SW 1271 (cell line): ENCODE measurements around the gene PISD.
"Not testable (repeated sequence)": the region's sequence is repeated elsewhere in the genome, so short reads cannot be mapped to it uniquely, and the experiment has no call there.

Source experiments
- DNase-seq, 2 experiments: peaks; one replicate each; lab custom pipeline; 2025; lab: John Stamatoyannopoulos, UW

Gene PISD

DNA sequence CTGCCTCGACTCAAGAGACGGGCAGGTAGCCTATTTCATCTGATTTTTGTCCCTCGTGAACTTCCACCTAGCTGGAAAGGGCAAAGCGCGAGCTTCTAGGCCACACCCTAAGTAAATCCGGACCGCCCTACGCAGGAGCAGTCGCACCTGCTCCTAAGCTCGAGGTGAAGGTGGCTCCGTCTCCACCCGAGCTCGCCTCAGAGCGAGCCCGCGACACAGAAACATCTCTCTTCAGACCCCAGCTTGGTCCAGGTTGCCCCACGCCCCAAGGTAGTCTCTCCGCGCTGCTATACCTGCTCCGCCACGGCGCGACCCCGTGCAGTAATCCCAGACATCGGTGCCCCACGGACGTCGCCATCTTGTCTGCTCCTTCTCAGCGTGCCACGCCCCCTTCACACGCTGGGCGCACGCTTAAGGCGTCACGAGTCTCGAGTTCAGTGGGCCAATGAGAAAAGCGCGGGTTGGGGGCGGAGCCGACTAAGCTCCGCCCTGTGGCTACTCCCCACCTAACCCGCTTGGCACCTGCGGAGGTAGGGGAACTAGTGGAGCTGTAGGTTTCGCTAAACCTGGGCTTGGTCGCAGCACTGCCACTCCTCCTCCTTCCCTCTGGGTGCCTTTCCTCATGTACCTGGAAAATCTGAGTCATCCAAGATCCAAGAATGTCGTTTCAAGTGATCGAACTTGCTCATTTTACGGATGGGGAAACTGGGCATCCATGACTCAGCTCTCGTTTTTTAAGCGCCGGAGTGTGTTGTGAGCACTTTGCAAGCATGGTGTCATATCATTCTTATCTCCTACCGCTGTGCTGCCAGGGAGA is at the start of gene PISD:
Gene PISD (minus strand): TSS at position 365 of the 817 bp plus-strand sequence. CDS start 7 bp downstream, at position 358.
- DNase-seq: peak; percentile 75 to 86

GRCh38 chr22:31711226-31711625 is 49.2 kb upstream of the PISD start:
- not testable (repeated sequence) for DNase-seq

DNA sequence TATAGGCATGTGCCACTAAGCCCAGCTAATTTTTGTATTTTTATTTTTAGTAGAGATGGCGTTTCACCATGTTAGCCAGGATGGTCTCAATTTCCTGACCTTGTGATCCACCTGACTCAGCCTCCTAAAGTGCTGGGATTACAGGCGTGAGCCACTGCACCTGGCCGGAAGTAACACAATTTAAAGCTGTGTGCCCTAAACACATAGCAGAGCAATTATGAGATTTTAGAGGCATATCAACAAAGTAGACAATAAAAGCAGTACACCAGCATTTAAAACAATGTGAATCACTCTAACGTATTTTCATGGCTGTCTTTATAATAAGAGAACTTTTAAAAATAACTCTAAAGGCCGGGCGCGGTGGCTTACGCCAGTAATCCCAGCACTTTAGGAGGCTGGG is 45.5 kb upstream of the PISD start:
- no peak for DNase-seq

GRCh38 chr22:31695423-31695822 is 33.4 kb upstream of the PISD start:
- no peak for DNase-seq

- DNase-seq: not testable (repeated sequence)
These were observed 32.0 kb upstream of the PISD start for GRCh38 chr22:31694046-31694445.

GRCh38 chr22:31692186-31692886 is 30.3 kb upstream of the PISD start:
- DNase-seq: no peak

DNA sequence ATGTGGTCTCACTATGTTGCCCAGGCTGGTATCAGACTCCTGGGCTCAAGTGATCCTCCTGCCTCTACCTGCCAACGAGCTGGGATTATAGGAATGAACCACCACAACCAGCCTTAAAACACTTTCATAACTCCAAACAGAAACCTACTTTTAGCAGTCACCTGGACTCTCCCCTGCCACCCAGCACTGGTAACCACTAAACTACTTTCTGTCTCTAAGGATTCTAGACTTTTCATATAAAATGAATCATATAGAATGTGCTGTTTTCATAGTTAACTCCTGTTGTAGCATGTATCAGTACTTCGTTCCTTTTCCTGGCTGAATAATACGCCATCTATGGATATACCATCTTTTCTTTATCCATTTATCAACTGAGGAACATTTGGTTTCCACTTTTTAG is 29.4 kb upstream of the PISD start:
- DNase-seq: no peak

- no peak for DNase-seq
These were observed 21.4 kb upstream of the PISD start for GRCh38 chr22:31683181-31684105.

GRCh38 chr22:31682751-31683150 is 20.7 kb upstream of the PISD start:
- no peak for DNase-seq

DNA sequence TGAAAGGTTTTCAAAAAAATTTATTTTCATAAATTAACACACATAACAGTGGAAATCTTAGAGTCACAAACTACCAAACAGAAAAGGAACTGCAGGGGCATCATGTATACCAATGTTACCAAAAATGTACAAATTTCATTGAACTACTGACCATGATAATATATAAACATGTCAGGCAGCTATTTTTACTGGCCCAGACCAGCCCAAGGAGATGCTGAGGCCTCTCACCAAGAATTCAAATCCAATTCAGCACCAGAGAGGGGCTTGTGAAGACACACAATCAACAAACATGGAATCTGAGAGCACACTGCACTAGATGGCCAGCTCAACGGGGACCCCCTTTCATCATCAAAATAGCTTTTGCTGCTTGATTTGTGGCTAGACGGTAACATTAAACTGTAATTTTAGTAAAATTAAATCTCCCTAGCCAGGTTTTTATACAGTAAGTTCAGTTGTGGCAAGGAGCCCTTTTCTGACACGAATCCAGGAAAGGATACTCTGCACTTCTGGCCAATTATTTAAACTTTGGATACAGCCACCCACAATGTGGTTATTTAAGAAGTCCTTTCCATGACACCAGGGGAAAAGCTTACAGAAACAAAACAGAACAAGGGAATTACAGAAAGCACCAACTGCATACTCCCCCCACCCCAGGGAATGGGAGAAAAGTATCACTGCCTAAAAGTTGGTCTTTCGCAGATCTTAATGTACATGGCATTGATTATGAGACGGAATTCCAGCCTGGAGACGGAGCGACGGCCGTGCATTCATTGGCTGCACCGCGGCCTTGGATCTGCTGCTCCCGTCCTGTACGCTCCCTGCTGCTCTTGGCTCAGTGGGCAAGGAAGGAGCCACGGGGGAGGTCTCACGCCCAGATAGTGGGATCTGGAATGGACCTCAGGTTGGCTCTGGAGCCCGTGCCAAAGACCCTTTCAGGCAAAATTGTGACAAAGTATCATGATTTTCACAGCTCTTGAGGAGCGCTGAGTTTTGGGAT is 19.6 kb upstream of the PISD start:
- DNase-seq: no peak

DNA sequence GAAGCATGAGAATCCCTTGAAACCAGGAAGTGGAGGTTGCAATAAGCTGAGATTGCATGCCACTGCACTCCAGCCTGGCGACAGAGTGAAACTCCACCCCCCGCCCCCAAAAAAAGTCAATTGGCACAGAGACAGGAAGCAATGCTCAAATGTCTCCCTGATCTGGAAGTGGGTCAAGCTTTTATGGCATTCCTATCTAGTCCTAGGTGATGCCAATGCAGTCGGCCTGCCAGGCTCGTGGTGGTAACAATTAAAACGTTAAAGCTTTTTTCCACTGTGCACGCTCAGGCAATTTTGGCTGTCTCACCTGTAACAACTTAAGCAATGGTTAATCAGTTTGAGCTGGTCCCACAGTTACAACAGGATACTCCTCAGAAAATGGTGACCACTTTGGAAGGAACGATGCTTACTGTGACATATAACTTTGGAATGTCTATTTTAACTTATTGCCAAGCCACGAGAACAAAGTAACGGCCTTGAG is 18.9 kb upstream of the PISD start:
- no peak for DNase-seq

DNA sequence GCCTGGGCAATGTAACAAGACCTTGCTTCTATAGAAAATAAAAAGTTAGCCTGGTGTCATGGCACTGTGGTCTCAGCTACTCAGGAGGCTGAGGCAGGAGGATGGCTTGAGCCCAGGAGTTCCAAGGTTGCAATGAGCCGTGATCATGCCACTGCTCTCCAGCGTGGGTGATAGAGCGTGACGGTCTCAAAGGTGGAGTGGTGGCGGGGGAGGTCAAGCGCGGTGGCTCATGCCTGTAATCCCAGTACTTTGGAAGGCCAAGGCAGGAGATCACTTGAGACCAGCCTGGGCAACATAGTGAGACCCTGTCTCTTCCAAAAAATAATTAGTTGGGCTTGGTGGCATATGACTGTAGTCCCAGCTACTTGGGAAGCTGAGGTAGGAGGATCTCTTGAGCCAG is 16.7 kb upstream of the PISD start:
- DNase-seq: no peak

- peak in 1 of 2 experiments; percentile 60 for DNase-seq
These were observed 14.7 kb upstream of the PISD start for GRCh38 chr22:31676700-31677099.

DNA sequence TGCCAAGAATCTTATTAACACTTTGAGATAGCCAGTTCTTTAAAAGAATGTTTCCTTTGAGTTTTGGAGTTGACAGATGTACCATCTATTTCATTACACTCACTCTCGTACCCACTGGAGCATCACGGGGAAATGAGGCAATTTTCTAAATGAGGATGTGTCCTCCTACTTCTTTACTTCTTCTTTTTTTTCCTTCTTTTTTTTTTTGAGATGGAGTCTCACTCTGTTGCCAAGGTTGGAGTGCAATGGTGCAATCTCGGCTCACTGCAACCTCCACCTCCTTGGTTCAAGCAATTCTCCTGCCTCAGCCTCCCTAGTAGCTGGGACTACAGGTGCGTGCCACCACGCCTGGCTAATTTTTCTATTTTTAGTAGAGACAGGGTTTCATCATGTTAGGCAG is 12.2 kb upstream of the PISD start:
- DNase-seq: not testable (repeated sequence)

DNA sequence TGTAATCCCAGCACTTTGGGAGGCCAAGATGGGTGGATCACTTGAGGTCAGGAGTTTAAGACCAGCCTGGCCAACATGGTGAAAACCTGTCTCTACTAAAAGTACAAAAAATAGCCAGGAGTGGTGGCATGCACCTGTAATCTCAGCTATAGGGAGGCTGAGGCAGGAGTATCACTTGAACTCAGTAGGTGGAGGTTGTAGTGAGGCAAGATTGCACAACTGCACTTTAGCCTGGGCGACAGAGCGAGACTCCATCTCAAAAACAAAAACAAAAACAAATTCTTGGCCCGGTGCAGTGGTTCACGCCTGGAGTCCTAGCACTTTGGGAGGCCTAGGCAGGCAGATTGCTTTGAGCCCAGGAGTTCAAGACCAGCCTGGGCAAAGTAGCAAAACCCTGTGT is 6.8 kb upstream of the PISD start:
- DNase-seq: not testable (repeated sequence)

- no peak for DNase-seq
These were observed 638 bp upstream of the PISD start for GRCh38 chr22:31662668-31663037.

DNA sequence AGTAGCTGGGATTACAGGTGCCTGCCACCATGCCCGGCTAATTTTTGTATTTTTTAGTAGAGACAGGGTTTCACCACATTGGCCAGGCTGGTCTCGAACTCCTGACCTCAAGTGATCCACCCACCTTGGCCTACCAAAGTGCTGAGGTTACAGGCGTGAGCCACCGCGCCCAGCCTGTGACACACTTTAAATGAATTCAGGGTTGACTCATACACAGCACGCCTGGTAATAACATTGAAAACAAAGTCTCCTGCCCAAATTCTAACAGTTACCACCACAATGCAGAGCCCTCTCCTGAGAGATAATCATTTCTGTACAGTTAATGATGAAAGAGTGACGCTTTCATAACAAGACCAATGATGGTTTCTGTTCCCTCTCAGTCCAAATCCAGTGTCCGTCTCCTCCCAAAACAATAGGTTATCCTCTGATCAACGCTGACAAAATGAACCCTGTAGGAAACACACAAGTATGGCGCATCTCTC is 1.1 kb downstream of the PISD start:
- DNase-seq: peak in 1 of 2 experiments; percentile 58

GRCh38 chr22:31659246-31659645 is 2.8 kb downstream of the PISD start:
- DNase-seq: no peak

DNA sequence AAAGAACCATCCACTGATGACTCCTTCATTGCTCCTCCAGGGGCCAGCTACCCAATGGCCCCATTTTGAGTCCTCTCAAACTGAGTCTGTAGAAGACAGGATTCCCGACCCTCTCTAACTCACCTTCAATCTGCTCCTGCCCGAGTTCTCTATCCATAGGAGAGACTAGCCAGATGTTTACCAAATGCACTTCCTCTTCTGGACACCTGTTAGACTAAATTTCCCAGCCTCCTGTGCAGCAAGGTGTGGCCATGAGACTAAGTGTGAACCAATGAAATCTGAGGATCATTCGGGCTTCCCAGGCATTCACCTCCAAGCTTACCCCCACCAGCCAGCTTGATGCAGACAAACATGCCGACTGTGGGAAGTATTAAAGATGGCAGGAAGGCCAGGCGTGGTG is 7.6 kb downstream of the PISD start:
- DNase-seq: no peak

- no peak for DNase-seq
These were observed 8.1 kb downstream of the PISD start for GRCh38 chr22:31653944-31654343.
